ENCODE results near the gene LTBP1.

The LTBP1 gene

DNA sequence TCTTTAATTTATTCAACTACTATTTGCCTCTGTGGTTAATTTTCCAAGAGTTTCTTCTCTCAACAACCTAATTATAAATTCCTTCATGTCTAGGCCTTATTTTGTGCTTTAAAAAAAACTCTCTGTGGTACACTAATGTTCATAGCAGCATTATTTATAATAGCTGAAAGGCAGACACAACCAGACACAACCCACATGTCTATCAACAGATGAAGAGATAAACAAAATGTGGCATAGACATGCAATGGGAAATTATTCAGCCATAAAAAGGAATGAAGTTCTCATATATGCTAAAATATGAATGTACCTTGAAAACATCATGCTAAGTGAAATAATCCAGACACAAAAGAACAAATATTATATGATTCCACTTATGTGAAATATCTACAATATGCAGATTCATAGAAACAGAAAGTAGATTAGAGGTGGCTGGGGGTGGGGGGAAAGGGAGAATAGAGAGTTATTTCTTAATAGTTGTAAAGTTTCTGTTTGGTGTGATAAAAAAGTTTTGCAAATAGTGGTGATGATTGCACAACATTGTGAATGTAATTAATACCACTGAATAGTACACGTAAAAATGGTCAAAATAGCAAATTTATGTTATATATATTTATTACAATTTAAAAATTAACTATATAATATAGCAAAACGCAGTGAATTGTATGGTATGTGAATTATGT is 501.6 kb downstream of the LTBP1 start:
- Histone ChIP-seq H3K9me3 (ENCODE audit: severe bottlenecking) (no peaks in the 10 kb centered on the region), H3K27ac (ENCODE audit: poor library complexity, severe bottlenecking) (no peak overlapping the region), H3K36me3 (ENCODE audit: low read depth) (no peaks in the 10 kb centered on the region), H3K4me3 (ENCODE audit: severe bottlenecking) (no peak overlapping the region), H3K4me1 (ENCODE audit: insufficient read depth, poor library complexity, severe bottlenecking) (no peaks in the 10 kb centered on the region), H3K27me3 (ENCODE audit: insufficient read depth, poor library complexity, severe bottlenecking) (no peaks in the 10 kb centered on the region)
- ATAC-seq (ENCODE audit: low read depth) = no peak
- TF ChIP-seq, protein P1, sequence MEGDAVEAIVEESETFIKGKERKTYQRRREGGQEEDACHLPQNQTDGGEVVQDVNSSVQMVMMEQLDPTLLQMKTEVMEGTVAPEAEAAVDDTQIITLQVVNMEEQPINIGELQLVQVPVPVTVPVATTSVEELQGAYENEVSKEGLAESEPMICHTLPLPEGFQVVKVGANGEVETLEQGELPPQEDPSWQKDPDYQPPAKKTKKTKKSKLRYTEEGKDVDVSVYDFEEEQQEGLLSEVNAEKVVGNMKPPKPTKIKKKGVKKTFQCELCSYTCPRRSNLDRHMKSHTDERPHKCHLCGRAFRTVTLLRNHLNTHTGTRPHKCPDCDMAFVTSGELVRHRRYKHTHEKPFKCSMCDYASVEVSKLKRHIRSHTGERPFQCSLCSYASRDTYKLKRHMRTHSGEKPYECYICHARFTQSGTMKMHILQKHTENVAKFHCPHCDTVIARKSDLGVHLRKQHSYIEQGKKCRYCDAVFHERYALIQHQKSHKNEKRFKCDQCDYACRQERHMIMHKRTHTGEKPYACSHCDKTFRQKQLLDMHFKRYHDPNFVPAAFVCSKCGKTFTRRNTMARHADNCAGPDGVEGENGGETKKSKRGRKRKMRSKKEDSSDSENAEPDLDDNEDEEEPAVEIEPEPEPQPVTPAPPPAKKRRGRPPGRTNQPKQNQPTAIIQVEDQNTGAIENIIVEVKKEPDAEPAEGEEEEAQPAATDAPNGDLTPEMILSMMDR (IDR thresholded peaks at IDR 0.05; ENCODE audit: poor library complexity, severe bottlenecking) = no peak
- no peak for DNase-seq (ENCODE audit: low spot score)

All from RWPE2 (cell line).